Cortex of kidney (tissue), 1 donor: ENCODE data around the gene SUPT6H.

Source experiments
- DNase-seq: peaks from one replicate; lab custom pipeline; 2025; lab: John Stamatoyannopoulos, UW

Gene SUPT6H

GRCh38 chr17:28750178-28751047 lies 88.4 kb downstream of the SUPT6H start:
- DNase-seq: no peak

- DNase-seq: no peak
Measured at GRCh38 chr17:28751600-28752366, 89.8 kb downstream of the SUPT6H start.
